Lower leg skin (tissue), 4 donors: ENCODE measurements around the gene ARMH3. TPM values are rescaled to one million over a fixed set of nuclear protein-coding genes. Genes with fewer than 3 reads are reported as not detected.

ENCODE experiments used
- DNase-seq, 2 donors: peaks; one replicate each; pipeline ENCODE4 v3.0.0-alpha.2; 2019; ENCODE audit warnings: low spot score in 2 of 2
- H3K4me3 ChIP-seq: fragments of 200-600 bp; sonication (generic); 2 replicates; pipeline ENCODE4 v1.5.1; 2017; ENCODE audit warnings: mild to moderate bottlenecking, low read depth; ENCODE audit not compliant: poor library complexity, severe bottlenecking
- POLR2A ChIP-seq, 2 donors: fragments of 450-650 bp; IDR thresholded peaks; one replicate each; pipeline ENCODE4 v1.6.1; 2016 to 2017; ENCODE audit warnings: antibody characterized with exemption in 2 of 2, mild to moderate bottlenecking in 1 of 2, moderate library complexity in 1 of 2
- WGBS, 2 donors: methylation state at CpG; one replicate each; pipeline ENCODE4 v1.1.5; 2018; 5-methylcytosine and 5-hydroxymethylcytosine counted together
- intact Hi-C: fragments of 100-400 bp; cut with DNase I; formaldehyde crosslinking; loops from one replicate; pipeline ENCODE4 v1.15.0; 2023; ENCODE audit warnings: low total_unique reads
- total RNA-seq, 4 donors: library from RNA; depleted of rRNA; stranded (reverse); fragments of >200 nt; gene quantifications; one replicate each; pipeline ENCODE4 v1.1.0, GENCODE V29; 2016
- TF ChIP-seq, protein P1 (sequence below), 3 donors: fragments of 450-650 bp; IDR thresholded peaks; one replicate each; pipeline ENCODE4 v1.5.1; 2016; ENCODE audit warnings: antibody characterized with exemption in 3 of 3, mild to moderate bottlenecking in 3 of 3, moderate library complexity in 2 of 3

The ARMH3 gene
- total RNA-seq, 4 donors from 2014 or later = 15.2 to 57.4 (median 16.9) TPM

DNA sequence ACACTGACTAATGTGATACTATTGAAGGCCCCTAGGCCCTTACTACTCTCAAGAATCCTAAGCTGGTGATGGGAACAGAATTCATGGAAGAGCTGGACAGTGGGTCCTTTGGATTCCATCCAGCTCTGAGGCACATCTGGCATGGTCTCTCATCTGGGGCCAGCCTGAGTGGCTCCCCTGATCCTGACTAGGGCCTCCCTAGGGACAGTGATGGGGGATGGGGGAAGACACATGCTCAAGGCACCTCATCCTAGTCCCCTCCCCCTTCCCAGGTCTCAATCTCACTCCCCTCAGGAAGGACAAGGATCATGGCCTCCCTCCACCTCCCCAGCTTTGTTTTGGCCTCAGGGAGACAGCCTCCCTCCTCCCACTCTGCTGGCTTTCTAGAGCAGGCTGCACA lies 214.1 kb downstream of the ARMH3 start:
- no peak overlapping the region for H3K4me3 ChIP-seq
- intact Hi-C loops = loop anchor here (10.0 kb wide), 1 partner anchor 163 kb away; no protein-coding TSS in a partner anchor
- no peak for DNase-seq
- no peak for TF ChIP-seq POLR2A (IDR thresholded peaks at IDR 0.05)
- TF ChIP-seq, protein P1, sequence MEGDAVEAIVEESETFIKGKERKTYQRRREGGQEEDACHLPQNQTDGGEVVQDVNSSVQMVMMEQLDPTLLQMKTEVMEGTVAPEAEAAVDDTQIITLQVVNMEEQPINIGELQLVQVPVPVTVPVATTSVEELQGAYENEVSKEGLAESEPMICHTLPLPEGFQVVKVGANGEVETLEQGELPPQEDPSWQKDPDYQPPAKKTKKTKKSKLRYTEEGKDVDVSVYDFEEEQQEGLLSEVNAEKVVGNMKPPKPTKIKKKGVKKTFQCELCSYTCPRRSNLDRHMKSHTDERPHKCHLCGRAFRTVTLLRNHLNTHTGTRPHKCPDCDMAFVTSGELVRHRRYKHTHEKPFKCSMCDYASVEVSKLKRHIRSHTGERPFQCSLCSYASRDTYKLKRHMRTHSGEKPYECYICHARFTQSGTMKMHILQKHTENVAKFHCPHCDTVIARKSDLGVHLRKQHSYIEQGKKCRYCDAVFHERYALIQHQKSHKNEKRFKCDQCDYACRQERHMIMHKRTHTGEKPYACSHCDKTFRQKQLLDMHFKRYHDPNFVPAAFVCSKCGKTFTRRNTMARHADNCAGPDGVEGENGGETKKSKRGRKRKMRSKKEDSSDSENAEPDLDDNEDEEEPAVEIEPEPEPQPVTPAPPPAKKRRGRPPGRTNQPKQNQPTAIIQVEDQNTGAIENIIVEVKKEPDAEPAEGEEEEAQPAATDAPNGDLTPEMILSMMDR (IDR thresholded peaks at IDR 0.05) = no peak

DNA sequence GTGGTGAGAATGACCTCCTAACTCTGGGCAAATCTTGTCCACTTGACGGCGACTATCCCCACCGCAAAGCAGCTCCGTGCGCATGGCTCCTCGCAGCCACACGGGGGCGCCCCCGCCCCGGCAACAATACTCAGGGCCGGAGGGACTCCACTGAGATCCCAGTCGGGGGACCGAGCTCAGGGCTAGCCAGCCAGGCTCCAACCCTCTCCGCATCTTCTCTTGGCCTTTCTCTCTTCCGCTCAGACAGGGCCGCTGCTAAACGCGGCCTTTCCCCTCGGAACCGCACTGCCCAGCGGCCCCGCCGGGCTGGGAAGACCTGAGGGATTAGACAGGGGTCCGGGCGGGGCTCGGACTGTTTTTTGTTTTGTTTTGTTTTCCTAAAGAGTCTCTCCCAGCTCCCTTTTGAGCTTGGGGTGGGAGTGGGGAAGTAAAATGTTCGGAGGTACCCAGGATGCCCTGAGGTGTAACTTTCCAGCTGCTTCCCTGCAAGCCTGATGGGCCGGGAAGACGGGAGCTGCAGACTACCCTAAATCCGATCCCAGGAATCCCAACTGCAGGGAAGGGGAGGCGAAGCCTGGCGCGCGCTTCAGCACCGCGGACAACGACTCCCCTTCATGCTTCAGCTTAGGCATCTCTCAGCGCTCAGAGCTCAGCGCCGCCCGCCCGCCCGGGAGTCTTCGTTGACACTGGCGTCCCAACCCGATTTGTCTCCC lies 215.1 kb downstream of the ARMH3 start:
- WGBS, 2 donors = 4% methylated on average over 30 to 40 of the region's 46 CpGs
- intact Hi-C loops = loop anchor here (10.0 kb wide), 1 partner anchor 164 kb away; no protein-coding TSS in a partner anchor

GRCh38 chr10:101840102-101840684 lies 215.8 kb downstream of the ARMH3 start:
- DNase-seq = no peak
- intact Hi-C loops = loop anchor here (10.0 kb wide), 1 partner anchor 165 kb away; no protein-coding TSS in a partner anchor
- H3K4me3 ChIP-seq = no peak overlapping the region
- TF ChIP-seq POLR2A (IDR thresholded peaks at IDR 0.05) = no peak
- TF ChIP-seq, protein P1 (IDR thresholded peaks at IDR 0.05) = no peak
- 1% methylated on average over 19 of the region's 19 CpGs for WGBS, 2 donors

More for the DNA sequence above, 215.1 kb downstream of the ARMH3 start:
- no peak for TF ChIP-seq POLR2A (IDR thresholded peaks at IDR 0.05)
- H3K4me3 ChIP-seq = no peak overlapping the region
- DNase-seq = peak; percentile 63 to 94

DNA sequence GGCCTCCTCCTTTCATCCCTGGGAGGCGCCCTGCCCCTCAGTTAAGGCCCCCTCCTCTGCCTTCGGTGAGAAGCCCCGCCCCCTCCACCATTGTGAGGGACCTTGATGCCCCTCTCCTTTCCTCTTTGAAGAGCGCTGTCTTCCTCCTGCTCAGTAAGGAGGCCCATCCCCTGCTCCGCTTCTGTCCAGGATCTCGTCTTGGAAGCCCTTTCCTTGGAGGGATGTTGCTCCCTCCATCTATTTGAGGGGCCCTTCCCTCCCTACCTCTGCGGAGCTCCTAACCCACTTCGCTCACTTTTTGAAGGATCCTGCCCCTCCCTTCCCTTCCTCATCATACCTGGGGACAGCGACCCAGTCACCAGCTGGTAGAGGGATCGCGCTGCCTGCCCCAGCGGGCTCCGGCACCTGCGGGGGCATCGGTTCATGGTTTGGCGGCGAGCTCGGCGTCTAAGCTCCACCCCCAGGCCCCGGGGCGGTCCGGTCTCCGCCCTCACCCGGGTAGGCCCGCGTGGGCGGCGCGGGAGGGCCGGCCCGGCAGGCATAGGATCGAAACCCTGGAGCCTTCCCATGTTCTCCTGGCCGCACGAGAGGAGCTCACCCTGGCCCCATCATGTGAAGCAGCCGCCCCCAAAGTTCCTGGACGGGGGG lies 216.4 kb downstream of the ARMH3 start:
- H3K4me3 ChIP-seq = no peak overlapping the region
- 15 to 17% methylated on average over 30 to 31 of the region's 36 CpGs for WGBS, 2 donors
- intact Hi-C loops = loop anchor here (10.0 kb wide), 1 partner anchor 165 kb away; no protein-coding TSS in a partner anchor
- no peak for TF ChIP-seq POLR2A (IDR thresholded peaks at IDR 0.05)
- TF ChIP-seq, protein P1 (IDR thresholded peaks at IDR 0.05) = no peak
- no peak for DNase-seq

DNA sequence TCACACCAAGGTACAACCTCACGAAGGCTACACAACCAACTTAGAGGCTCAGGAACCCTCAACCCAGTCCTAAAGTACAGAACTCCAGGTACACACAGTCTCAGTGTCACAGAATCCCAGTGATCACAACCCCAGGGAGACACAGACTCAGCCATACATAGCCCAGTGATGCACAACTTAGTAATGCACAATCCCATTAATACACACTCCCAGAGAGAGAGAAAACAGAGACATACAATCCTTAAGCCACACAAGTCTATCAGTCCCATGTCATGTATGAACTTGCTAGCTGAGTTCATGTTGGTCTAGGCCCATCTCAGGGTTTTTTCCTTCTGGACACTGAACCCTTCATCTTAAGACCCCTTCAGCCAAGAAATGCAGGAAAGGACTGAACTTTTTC lies 217.0 kb downstream of the ARMH3 start:
- no peak for DNase-seq
- TF ChIP-seq POLR2A (IDR thresholded peaks at IDR 0.05) = no peak
- TF ChIP-seq, protein P1 (IDR thresholded peaks at IDR 0.05) = no peak

DNA sequence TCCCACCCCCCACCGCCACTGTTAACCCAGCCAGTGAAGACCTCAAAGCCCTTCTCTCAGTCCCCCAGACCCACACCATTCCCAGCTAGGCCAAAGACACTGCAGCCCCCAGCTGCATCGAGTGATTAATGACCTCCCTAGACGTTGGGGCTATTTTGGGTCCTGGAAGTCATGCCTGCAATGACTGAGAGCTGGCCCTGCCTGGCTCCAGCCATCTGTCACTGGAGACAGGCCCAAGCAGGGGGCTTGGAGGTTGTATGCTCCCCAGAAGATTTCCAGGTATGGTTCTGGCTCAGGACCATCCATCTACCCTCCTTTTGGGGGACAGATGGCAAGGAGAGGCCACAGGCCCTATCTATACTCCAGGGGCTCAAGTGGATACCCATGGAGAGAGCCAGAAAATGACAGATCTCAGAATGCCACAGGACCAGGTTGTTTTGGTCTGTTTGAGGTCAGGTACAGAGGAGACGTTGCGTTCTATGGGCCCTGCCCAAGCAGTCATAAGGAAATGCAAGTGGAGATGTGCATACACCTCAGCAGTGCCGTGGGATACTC lies 217.5 kb downstream of the ARMH3 start:
- intact Hi-C loops = no loop called here
- no peak overlapping the region for H3K4me3 ChIP-seq
- DNase-seq = no peak
- TF ChIP-seq, protein P1 (IDR thresholded peaks at IDR 0.05) = no peak
- no peak for TF ChIP-seq POLR2A (IDR thresholded peaks at IDR 0.05)
- WGBS, 2 donors = 83 to 85% methylated on average over 6 of the region's 6 CpGs

More for the DNA sequence above, 217.0 kb downstream of the ARMH3 start:
- H3K4me3 ChIP-seq = no peak overlapping the region
- intact Hi-C loops = no loop called here
- WGBS, 2 donors = 85 to 100% methylated on average over 1 of the region's 1 CpG
